IMR-90 (cell line): ENCODE data around the gene SRP54. TPM values are rescaled to one million over a fixed set of nuclear protein-coding genes. Genes with fewer than 3 reads are reported as not detected.

Source experiments
- ATAC-seq: fragments of 200-7000 bp; cut with Tn5 transposase; 2 replicates; pipeline ENCODE4 v1.9.1; 2020; ENCODE audit warnings: low read depth, mild to moderate bottlenecking, moderate library complexity
- BruUV-seq: library from RNA; stranded (reverse); fragments of 400-500 nt; replicated peaks from 2 replicates; lab custom pipeline; 2021; lab: Mats Ljungman, UMichigan
- CTCF ChIA-PET: fragments of 300-600 bp; formaldehyde crosslinking; extraction: SDS; loops from one replicate; lab custom pipeline; 2021; ENCODE audit warnings: antibody characterized with exemption; lab: Yijun Ruan, JAX
- POLR2A ChIA-PET: fragments of 300-600 bp; sonication (Branson Sonifier 250); formaldehyde crosslinking; loops from one replicate; lab custom pipeline; 2022; ENCODE audit warnings: antibody characterized with exemption; ENCODE audit not compliant: unreplicated experiment; lab: Charles Lee
- DNase-seq: peaks from one replicate; pipeline ENCODE4 v3.0.0; 2013
- H2AFZ ChIP-seq: replicated peaks from 2 replicates; pipeline ENCODE3; 2013; ENCODE audit warnings: low read length, mild to moderate bottlenecking; ENCODE audit not compliant: poor library complexity
- H2AK5ac ChIP-seq: 2 replicates; pipeline ENCODE4 v1.6.1; 2013; ENCODE audit warnings: low read depth, low read length, inconsistent platforms
- H2AK9ac ChIP-seq: replicated peaks from 2 replicates; pipeline ENCODE3; 2013; ENCODE audit warnings: mild to moderate bottlenecking, low read depth, low read length, moderate library complexity; ENCODE audit not compliant: poor library complexity
- H2BK120ac ChIP-seq: 2 replicates; pipeline ENCODE4 v1.6.1; 2013; ENCODE audit warnings: low read depth, low read length, inconsistent platforms
- H2BK15ac ChIP-seq: 3 replicates; pipeline ENCODE4 v1.6.1; 2013; ENCODE audit warnings: low read depth, low read length, inconsistent platforms
- H2BK20ac ChIP-seq: 2 replicates; pipeline ENCODE4 v1.6.1; 2013; ENCODE audit warnings: low read depth, mild to moderate bottlenecking, inconsistent platforms, low read length, moderate library complexity
- H2BK5ac ChIP-seq: 2 replicates; pipeline ENCODE4 v1.6.1; 2013; ENCODE audit warnings: mild to moderate bottlenecking, low read depth, low read length, inconsistent platforms; ENCODE audit not compliant: poor library complexity, severe bottlenecking
- H3K14ac ChIP-seq: replicated peaks from 2 replicates; pipeline ENCODE4 v1.6.1; 2013; ENCODE audit warnings: low read depth, low read length, inconsistent platforms
- H3K18ac ChIP-seq: 2 replicates; pipeline ENCODE4 v1.6.1; 2013; ENCODE audit warnings: low read depth, low read length, control low read depth
- H3K23ac ChIP-seq: 2 replicates; pipeline ENCODE4 v1.6.1; 2013; ENCODE audit warnings: low read depth, low read length, inconsistent platforms
- H3K27ac ChIP-seq: 2 replicates; pipeline ENCODE4 v1.5.1; 2013; ENCODE audit warnings: mild to moderate bottlenecking, control low read depth, low read length; ENCODE audit not compliant: insufficient read depth
- H3K27me3 ChIP-seq: 2 replicates; pipeline ENCODE4 v1.6.1; 2013; ENCODE audit warnings: low read length; ENCODE audit not compliant: control insufficient read depth, insufficient read depth
- H3K36me3 ChIP-seq: 2 replicates; pipeline ENCODE4 v1.6.1; 2013; ENCODE audit warnings: low read length, mixed read lengths; ENCODE audit not compliant: control insufficient read depth, insufficient read depth
- H3K4ac ChIP-seq: 2 replicates; pipeline ENCODE4 v1.6.1; 2013; ENCODE audit warnings: low read depth, low read length, inconsistent platforms
- H3K4me1 ChIP-seq: 2 replicates; pipeline ENCODE4 v1.6.1; 2013; ENCODE audit warnings: low read length, mixed read lengths; ENCODE audit not compliant: control insufficient read depth, insufficient read depth
- H3K4me2 ChIP-seq: 2 replicates; pipeline ENCODE4 v1.6.1; 2013; ENCODE audit warnings: low read depth, mild to moderate bottlenecking, control low read depth, low read length, moderate library complexity
- H3K4me3 ChIP-seq: 2 replicates; pipeline ENCODE4 v1.5.1; 2013; ENCODE audit warnings: low read depth, mild to moderate bottlenecking, control low read depth, low read length, moderate library complexity; ENCODE audit not compliant: insufficient read depth
- H3K56ac ChIP-seq: 2 replicates; pipeline ENCODE4 v1.6.1; 2013; ENCODE audit warnings: low read length, inconsistent platforms; ENCODE audit not compliant: insufficient read depth; ENCODE audit errors: extremely low read depth
- H3K79me1 ChIP-seq, 2 experiments: 2 replicates each; pipeline ENCODE4 v1.6.1; 2013; ENCODE audit warnings: low read length in 2 of 2, inconsistent platforms in 1 of 2, low read depth in 1 of 2
- H3K9ac ChIP-seq: 2 replicates; pipeline ENCODE4 v1.6.1; 2013; ENCODE audit warnings: low read depth, low read length, control low read depth
- H3K9me1 ChIP-seq: 2 replicates; pipeline ENCODE4 v1.6.1; 2013; ENCODE audit warnings: low read length, inconsistent platforms; ENCODE audit not compliant: insufficient read depth
- H3K9me3 ChIP-seq: 2 replicates; pipeline ENCODE4 v1.6.1; 2013; ENCODE audit warnings: low read length; ENCODE audit not compliant: control insufficient read depth, insufficient read depth
- H4K20me1 ChIP-seq: 2 replicates; pipeline ENCODE4 v1.6.1; 2013; ENCODE audit warnings: low read length, inconsistent platforms; ENCODE audit not compliant: insufficient read depth
- H4K5ac ChIP-seq: 2 replicates; pipeline ENCODE4 v1.6.1; 2013; ENCODE audit warnings: mild to moderate bottlenecking, low read depth, low read length, control low read depth
- H4K8ac ChIP-seq, 2 experiments: 2 replicates each; pipeline ENCODE4 v1.6.1; 2013; ENCODE audit warnings: low read depth in 2 of 2, low read length in 2 of 2, control low read depth in 1 of 2, inconsistent platforms in 1 of 2
- H4K91ac ChIP-seq: 2 replicates; pipeline ENCODE4 v1.6.1; 2013; ENCODE audit warnings: low read depth, low read length, inconsistent platforms; ENCODE audit not compliant: insufficient read depth
- CHD1 ChIP-seq: IDR thresholded peaks from 2 replicates; pipeline ENCODE4 v1.6.1; 2012; ENCODE audit warnings: low read depth, low read length, improper control_type of control experiment
- FOS ChIP-seq: fragments of 150-350 bp; IDR thresholded peaks from 2 replicates; pipeline ENCODE4 v1.6.1; 2016; ENCODE audit warnings: low read depth, low read length
- POLR2A ChIP-seq: IDR thresholded peaks from 2 replicates; pipeline ENCODE4 v1.6.1; 2012; ENCODE audit warnings: mild to moderate bottlenecking, low read depth, low read length
- SMC3 ChIP-seq: fragments of 150-350 bp; IDR thresholded peaks from 2 replicates; pipeline ENCODE4 v1.6.1; 2016; ENCODE audit warnings: low read depth, mild to moderate bottlenecking, antibody characterized with exemption, low read length, moderate library complexity
- WGBS, 2 experiments: methylation state at CpG; one replicate each; pipeline versions ENCODE4 v1.1.5 to v1.1.7; 2013; ENCODE audit warnings: missing lambda C conversion rate in 2 of 2; ENCODE audit not compliant: insufficient read length in 1 of 2; ENCODE audit errors: extremely low coverage in 2 of 2; 5-methylcytosine and 5-hydroxymethylcytosine counted together
- dilution Hi-C: fragments of 300-500 bp; cut with HindIII; formaldehyde crosslinking; loops from one replicate; pipeline ENCODE4 v1.14.3; 2018; ENCODE audit warnings: low sequenced_read_pairs; ENCODE audit not compliant: unreplicated experiment
- in situ Hi-C: fragments of 300-500 bp; cut with MboI; formaldehyde crosslinking; loops from 3 replicates; pipeline ENCODE4 v1.14.3; 2019; ENCODE audit warnings: low sequenced_read_pairs, inconsistent platforms, mixed read lengths
- intact Hi-C: fragments of 100-400 bp; cut with micrococcal nuclease; formaldehyde crosslinking; loops from 2 replicates; pipeline ENCODE4 v1.10.0; 2022
- polyA plus RNA-seq, 3 experiments: library from polyadenylated mRNA; depleted of rRNA; stranded (reverse); fragments of >200 nt; gene quantifications; 2 replicates each; pipeline ENCODE4 v1.2.3, GENCODE V29; 2012; ENCODE audit warnings: low replicate concordance in 1 of 3
- total RNA-seq: library from RNA; depleted of rRNA; stranded (reverse); fragments of >200 nt; gene quantifications from 2 replicates; pipeline ENCODE4 v1.2.3, GENCODE V29; 2012
- TF ChIP-seq, protein P1 (sequence below): fragments of 150-350 bp; IDR thresholded peaks from 2 replicates; pipeline ENCODE4 v1.6.1; 2017; ENCODE audit warnings: mild to moderate bottlenecking, antibody characterized with exemption, low read length, low read depth

The SRP54 gene
- total and polyA plus RNA-seq, 2 of the 4 experiments (the other 2 are of a cell fraction) = 56.2 to 63.3 TPM

- H2BK15ac ChIP-seq = no peak overlapping the region
- H4K8ac ChIP-seq = no peak overlapping the region
- WGBS, 2 experiments = no CpG with 5 or more reads among the region's 4 CpGs
- no peaks in the 10 kb centered on the region for H3K4me1 ChIP-seq
- no peaks in the 10 kb centered on the region for H4K20me1 ChIP-seq
- ChIA-PET POLR2A (interaction anchor here (0.6 kb wide), 1 partner anchor 148 kb away, joined by 4 read pairs; no protein-coding TSS in a partner anchor), CTCF (no interaction called here)
- no peak overlapping the region for H2AFZ ChIP-seq
- H3K4me3 ChIP-seq = no peak overlapping the region
- TF ChIP-seq CHD1 = no peak
- no peak for TF ChIP-seq FOS
- TF ChIP-seq, protein P1, sequence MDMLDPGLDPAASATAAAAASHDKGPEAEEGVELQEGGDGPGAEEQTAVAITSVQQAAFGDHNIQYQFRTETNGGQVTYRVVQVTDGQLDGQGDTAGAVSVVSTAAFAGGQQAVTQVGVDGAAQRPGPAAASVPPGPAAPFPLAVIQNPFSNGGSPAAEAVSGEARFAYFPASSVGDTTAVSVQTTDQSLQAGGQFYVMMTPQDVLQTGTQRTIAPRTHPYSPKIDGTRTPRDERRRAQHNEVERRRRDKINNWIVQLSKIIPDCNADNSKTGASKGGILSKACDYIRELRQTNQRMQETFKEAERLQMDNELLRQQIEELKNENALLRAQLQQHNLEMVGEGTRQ = no peak
- TF ChIP-seq SMC3 = no peak
- no peak for TF ChIP-seq POLR2A
- no peak overlapping the region for H3K4ac ChIP-seq
- no peak for ATAC-seq
- in situ Hi-C loops = no loop called here
- intact Hi-C loops = no loop called here
- dilution Hi-C loops = no loop called here
- H2BK20ac ChIP-seq = no peak overlapping the region
- no peak overlapping the region for H2AK5ac ChIP-seq
- H3K9me1 ChIP-seq = no peaks in the 10 kb centered on the region
- H3K9ac ChIP-seq = no peak overlapping the region
- no TSS peak for BruUV-seq
- no peaks in the 10 kb centered on the region for H3K9me3 ChIP-seq
- H4K5ac ChIP-seq = no peak overlapping the region
- H3K27me3 ChIP-seq = no peaks in the 10 kb centered on the region
- H3K18ac ChIP-seq = no peak overlapping the region
- H2BK120ac ChIP-seq = no peak overlapping the region
- no peak overlapping the region for H2AK9ac ChIP-seq
- no peak overlapping the region for H3K23ac ChIP-seq
- no peak overlapping the region for H3K14ac ChIP-seq
- no peak overlapping the region for H3K56ac ChIP-seq
- H3K4me2 ChIP-seq = no peak overlapping the region
- peaks cover 33% of the 10 kb centered on the region for H3K36me3 ChIP-seq
- no peak overlapping the region for H3K27ac ChIP-seq
- H2BK5ac ChIP-seq = no peak overlapping the region
- no peak overlapping the region for H4K91ac ChIP-seq
- DNase-seq = no peak
- no peaks in the 10 kb centered on the region; a peak in 1 of 4 replicates for H3K79me1 ChIP-seq
Observed at GRCh38 chr14:35020713-35021112, 37.9 kb downstream of the SRP54 start.
